Neuron (in vitro differentiated cells): Measurements from ENCODE around the gene FEV.
A peak's percentile ranks its signal among the peaks of the same experiment; 100 is the strongest.

Experiments used
- H2AFZ ChIP-seq: one replicate; pipeline ENCODE4 v1.6.1; 2013; ENCODE audit warnings: low read depth, mild to moderate bottlenecking, inconsistent platforms, low read length, moderate library complexity
- H3K27me3 ChIP-seq: one replicate; pipeline ENCODE4 v1.6.1; 2013; ENCODE audit warnings: low read length; ENCODE audit not compliant: insufficient read depth
- H3K36me3 ChIP-seq: one replicate; pipeline ENCODE4 v1.6.1; 2013; ENCODE audit warnings: low read length; ENCODE audit not compliant: insufficient read depth
- H3K4me1 ChIP-seq: one replicate; pipeline ENCODE4 v1.6.1; 2013; ENCODE audit warnings: low read length; ENCODE audit not compliant: insufficient read depth
- H3K4me3 ChIP-seq: 2 replicates; pipeline ENCODE4 v1.5.1; 2013; ENCODE audit warnings: mild to moderate bottlenecking, low read length, moderate library complexity
- H3K9me3 ChIP-seq: one replicate; pipeline ENCODE4 v1.6.1; 2013; ENCODE audit warnings: low read length

Gene FEV

DNA sequence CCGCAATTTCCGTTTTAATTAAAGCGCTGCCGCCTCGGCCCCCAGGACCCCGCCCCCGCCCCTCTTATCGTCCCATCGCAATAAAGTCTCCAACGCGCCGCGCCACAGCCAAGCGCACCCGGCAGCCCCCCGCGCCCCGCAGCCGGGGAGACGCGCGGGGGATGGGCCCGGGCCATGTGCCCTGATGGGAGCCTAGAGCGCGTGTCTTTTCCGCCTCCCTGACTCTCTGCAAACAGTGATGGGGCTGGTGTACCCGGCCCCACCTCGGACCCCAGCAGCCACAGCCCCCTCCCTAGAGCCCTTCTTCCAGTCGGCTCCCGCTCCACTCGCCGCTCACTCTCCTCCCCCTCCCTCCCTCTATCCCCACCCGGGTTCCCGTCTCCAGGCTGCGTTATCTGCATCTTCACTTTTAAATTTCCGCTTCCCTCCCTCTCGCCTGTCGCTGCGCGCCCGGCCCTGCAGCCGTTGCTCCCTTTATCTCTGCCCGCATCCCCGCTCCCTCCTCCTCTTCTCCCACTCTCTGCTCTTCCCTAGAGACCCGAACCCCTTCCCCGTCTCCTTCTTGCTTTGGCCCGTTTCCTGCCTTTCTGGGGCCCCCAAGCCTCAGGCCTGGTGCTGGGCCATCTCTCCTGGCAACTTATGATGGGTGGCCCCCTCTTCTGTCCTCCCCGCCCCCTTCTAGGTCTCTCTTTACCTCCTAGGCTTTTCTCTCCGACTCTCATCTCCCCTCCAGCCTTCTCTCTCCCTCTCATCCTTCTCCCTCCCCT, 524 bp upstream of the FEV start:
- Histone ChIP-seq H2AFZ (no peak overlapping the region), H3K9me3 (peaks cover 2% of the 10 kb centered on the region), H3K27me3 (peaks cover 92% of the 10 kb centered on the region), H3K4me3 (no peak overlapping the region), H3K4me1 (peaks cover 15% of the 10 kb centered on the region), H3K36me3 (no peaks in the 10 kb centered on the region)

DNA sequence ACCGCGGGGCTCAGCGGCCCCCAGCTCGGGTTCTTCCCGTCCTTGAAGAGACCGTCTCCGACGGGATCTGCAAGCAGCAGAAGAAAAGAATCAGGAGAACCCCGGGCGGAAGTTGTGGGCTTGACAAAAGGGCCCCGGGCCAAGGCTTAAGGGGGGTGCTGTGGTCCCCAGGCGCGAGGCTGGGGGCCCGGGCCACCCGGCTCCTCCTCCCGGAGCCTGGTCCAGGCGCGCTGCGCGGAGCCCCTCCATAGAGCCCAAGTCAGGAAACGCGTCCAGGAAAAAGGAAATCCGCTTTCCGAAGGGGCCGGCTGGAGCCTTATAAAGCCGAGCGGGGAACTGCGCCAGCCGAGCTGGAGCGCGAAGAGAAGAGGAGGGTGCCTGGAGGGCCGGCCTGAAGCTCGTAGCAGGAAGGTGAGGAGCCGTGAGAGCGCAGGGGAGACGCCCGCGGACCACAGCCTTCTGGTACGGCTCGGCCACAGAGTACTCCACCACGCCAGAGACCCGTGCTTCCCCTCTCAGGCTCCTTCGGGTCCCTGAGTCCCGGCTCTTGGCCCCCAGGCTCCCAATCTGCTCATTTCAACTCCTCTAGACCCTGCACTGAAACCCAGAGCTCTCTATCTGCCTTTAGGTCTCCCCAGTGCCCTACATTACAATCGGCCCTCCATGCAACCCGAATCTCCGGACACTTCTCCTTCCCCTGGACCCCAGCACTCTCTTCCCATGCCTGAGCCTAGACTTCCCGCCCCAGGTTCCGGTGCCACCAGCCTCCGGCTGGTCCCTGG, 554 bp downstream of the FEV start:
- H3K4me1 ChIP-seq, result peaks cover 20% of the 10 kb centered on the region
- H2AFZ ChIP-seq, result no peak overlapping the region
- H3K36me3 ChIP-seq, result no peaks in the 10 kb centered on the region
- H3K27me3 ChIP-seq, result peaks cover 87% of the 10 kb centered on the region
- H3K4me3 ChIP-seq, result no peak overlapping the region
- peaks cover 2% of the 10 kb centered on the region for H3K9me3 ChIP-seq

DNA sequence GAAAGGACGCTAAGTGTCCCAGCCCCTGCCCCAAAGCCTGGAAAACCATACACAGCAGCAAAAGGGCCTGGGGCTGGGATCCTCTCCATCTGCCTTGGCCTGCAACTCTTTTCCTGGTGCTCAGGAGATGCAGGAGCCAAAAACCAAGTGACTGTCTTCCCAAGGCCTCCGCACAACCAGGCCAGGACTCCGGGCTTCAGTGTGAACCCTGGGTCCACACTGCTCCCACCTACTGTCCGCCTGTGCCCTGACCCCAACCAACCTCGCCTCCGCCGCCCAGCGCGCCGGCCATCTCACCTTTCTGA, 1.1 kb downstream of the FEV start:
- no peak overlapping the region for H3K4me3 ChIP-seq
- H3K27me3 ChIP-seq, result peaks cover 81% of the 10 kb centered on the region
- no peaks in the 10 kb centered on the region for H3K36me3 ChIP-seq
- H2AFZ ChIP-seq, result no peak overlapping the region
- H3K9me3 ChIP-seq, result peaks cover 2% of the 10 kb centered on the region
- peaks cover 20% of the 10 kb centered on the region for H3K4me1 ChIP-seq

DNA sequence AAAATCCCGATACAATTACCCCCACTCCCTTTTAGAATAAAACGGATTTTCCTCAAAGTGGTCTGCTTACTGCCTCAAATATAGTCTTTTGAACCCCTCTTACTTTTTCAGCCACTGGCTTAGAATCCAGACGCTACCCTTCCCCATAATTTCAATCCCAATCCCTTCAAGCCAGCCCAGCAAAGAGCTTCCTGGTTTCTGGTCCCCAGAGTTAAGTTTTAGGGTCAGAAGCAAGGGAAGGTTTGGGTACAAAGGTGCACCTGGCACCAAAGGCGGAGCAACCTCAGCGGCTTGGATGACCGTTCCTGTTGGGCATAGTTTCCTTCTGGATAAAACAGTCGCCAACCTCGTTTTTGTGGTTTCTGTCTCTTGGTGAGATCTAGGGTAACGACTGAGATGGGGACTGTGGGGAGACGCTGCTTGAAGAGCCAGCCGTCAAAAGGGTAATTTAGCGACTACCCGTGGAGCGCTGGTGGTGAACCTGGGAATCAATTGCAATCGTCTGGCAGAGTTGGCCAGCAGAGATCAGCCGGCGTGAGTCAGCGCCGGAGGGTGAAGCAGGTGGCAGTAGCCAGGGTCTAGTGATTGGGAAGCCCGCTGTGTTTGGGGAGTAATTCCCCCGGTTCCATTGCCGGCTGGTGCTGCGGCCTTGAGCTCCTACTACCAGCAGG, 1.6 kb downstream of the FEV start:
- H3K4me1 ChIP-seq, result peaks cover 20% of the 10 kb centered on the region
- H3K4me3 ChIP-seq, result no peak overlapping the region
- H2AFZ ChIP-seq, result no peak overlapping the region
- H3K9me3 ChIP-seq, result peaks cover 2% of the 10 kb centered on the region
- peaks cover 78% of the 10 kb centered on the region for H3K27me3 ChIP-seq
- no peaks in the 10 kb centered on the region for H3K36me3 ChIP-seq

DNA sequence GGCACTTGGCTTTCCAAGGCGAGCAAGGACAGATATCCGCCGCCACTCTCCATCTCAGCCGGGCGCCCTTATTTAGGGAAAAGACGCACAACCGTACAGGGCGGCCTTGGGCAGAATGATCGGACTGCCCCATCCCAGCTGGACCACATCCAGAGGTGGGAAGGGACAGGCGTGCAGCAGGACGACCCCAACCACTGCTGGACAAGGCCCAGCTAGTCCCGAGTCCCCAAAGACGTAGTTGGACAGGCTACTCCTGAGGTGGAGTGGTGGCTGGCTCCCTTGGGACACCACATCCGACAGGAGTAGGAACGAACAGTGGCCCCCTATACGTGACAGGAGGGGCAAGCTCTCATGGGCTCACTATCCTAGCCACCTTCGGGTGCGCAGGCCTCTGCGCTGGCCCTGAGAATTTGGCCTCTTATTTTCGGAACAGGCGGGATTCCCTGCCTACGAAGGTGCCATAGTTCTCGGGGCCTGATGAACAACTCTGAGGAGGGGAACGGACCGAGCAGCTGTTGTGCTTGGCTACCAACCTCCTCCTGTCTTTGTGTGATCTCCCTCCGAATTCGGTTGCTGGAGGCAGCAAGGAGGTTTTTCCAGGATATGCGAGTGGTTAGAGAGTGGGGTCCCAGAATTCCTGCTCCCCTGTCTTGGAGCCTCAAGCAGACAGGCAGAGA, 2.3 kb downstream of the FEV start:
- H3K4me1 ChIP-seq, result peaks cover 20% of the 10 kb centered on the region
- peak overlapping the region; percentile 21 for H3K4me3 ChIP-seq
- H3K9me3 ChIP-seq, result peaks cover 2% of the 10 kb centered on the region
- no peak overlapping the region for H2AFZ ChIP-seq
- H3K36me3 ChIP-seq, result no peaks in the 10 kb centered on the region
- peaks cover 75% of the 10 kb centered on the region for H3K27me3 ChIP-seq

DNA sequence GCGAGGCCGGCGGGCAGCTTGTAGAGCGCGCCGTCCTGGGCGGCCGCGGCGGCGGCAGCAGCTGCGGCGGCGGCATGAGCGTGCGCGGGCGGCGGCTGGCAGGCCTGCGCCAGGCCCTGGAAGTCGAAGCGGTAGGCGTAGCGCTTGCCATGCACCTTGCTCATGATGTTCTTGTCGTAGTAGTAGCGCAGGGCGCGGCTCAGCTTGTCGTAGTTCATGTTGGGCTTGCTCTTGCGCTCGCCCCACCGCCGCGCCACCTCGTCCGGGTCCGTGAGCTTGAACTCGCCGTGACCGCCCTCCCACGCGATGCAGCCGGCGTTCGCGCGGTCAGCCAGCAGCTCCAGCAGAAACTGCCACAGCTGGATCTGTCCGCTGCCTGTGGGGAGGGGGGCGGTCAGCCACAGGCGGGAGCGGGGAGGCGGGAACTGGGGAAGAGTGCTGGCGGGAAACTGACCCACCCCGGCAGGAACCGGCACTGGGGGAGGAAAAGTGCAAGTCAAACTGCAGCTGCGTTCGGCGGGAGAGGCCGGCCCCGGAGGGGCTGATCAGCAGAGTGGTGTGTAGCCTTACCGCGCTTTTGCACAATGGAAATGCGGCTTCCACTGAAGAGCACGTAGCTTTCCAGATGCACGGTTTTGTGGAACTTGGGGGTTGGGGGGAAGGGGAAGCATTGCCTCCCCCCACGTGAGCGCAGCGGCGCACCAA, 3.0 kb downstream of the FEV start:
- Histone ChIP-seq H2AFZ (peak overlapping the region; percentile 70), H3K27me3 (peaks cover 73% of the 10 kb centered on the region), H3K36me3 (no peaks in the 10 kb centered on the region), H3K4me1 (peaks cover 20% of the 10 kb centered on the region), H3K4me3 (peak overlapping the region; percentile 21), H3K9me3 (peaks cover 2% of the 10 kb centered on the region)

DNA sequence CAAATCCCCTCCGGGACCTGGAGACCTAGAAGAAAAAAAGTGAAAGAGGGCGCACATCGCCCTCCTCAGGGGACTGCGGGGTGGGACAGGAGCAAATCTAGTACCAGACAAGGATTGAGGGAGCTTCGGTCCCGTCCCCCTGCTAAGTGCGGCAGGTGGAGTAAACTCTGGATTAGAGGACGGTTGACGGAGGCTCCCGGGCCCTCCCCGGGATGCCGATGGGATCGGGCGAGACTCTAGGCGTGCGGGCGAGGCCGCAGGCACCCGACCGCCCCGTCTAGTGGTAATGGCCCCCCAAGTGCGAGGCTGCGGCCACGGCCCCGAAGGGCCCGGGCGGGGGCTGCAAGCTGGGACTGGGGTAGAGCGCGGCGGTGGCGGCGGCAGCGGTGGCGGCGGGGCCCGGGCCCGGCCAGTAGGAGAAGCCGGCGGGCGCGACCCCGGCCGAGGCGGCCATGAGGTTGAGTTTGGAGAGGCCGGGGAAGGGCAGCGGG, 3.5 kb downstream of the FEV start:
- H3K4me1 ChIP-seq, result peaks cover 20% of the 10 kb centered on the region
- peaks cover 71% of the 10 kb centered on the region for H3K27me3 ChIP-seq
- peak overlapping the region; percentile 70 for H2AFZ ChIP-seq
- H3K4me3 ChIP-seq, result no peak overlapping the region
- no peaks in the 10 kb centered on the region for H3K36me3 ChIP-seq
- peaks cover 1% of the 10 kb centered on the region for H3K9me3 ChIP-seq

DNA sequence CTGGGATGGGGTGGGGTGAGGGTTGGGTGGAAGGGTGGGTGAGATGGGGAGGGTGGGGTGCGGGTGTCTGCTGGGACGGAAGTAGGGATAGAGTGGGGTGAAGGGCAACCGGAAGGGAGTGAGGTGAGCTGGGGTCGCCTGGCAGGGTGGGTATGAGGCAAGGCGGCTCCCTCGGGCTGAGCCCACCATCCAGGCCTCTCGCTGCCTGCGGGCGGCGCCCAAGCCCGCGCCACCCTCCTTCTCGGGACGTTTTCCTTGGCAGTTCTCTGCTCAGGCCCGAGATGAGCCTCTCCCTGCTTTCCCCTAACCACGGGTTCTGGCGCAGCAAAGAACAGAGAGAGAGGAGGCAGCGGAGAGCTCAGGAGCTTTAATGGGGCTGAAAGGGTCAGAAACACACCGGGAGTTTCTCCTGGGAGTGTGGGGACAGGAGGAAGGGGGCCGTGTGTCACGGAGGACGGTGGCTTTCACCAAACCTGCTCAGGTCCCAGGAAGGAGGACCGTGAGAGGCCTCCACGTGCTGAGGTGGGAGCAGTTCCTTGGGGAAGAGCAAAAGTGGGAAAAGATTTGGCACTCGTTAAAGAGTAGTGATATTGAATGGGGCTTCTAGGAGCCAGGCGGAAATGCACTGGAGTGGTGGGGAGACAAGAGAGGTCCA, 4.1 kb downstream of the FEV start:
- peaks cover 71% of the 10 kb centered on the region for H3K27me3 ChIP-seq

DNA sequence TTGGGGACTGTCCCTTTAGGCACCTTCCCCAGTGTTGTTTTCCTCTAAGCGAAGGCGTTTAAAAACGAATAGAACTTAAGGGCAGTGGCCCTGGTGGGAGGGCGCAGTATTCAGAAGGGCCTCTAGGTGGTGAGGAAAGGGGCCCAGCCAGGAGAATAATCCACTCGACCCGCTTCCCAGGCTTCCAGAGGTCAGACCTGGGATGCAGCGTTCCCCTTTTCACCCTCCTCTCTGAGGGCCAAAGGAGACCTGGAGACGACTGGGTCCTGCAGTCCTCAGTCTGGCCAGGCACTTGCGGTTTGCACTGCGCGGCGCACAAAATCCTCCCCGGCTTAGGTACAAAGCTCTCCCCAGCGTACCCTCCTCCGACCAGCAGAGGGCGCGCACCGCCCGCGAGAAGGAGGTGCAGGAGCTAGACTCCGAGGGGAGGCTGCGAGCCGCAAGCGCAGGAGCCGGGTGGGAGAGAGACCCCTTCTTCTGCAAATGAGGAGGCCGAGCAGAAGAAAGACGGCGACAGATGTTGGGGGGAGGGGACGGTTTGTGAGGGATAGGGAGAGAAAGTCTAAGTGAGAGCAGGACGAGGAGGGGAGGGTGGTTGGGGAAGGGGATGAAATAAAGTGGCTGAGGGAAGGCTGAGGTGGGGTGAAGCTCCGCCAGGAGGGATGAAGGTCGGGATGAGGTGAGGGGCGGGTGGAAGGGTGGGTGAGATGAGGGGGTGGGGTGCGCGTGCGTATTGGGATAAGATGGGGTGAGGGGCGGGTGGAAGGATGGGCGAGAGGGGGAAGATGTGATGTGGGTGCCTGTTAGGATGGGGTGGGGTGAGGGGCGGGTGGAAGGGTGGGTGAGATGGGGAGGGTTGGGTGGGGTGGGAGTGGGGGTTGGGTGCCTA, 4.9 kb downstream of the FEV start:
- Histone ChIP-seq H3K4me3 (peak overlapping the region; percentile 28), H3K36me3 (no peaks in the 10 kb centered on the region), H3K9me3 (no peaks in the 10 kb centered on the region), H2AFZ (peak overlapping the region; percentile 24), H3K27me3 (peaks cover 73% of the 10 kb centered on the region), H3K4me1 (peaks cover 17% of the 10 kb centered on the region)

More for the DNA sequence above, 4.1 kb downstream of the FEV start:
- H3K4me1 ChIP-seq, result peaks cover 20% of the 10 kb centered on the region
- no peaks in the 10 kb centered on the region for H3K9me3 ChIP-seq
- no peaks in the 10 kb centered on the region for H3K36me3 ChIP-seq
- H2AFZ ChIP-seq, result no peak overlapping the region
- H3K4me3 ChIP-seq, result no peak overlapping the region

DNA sequence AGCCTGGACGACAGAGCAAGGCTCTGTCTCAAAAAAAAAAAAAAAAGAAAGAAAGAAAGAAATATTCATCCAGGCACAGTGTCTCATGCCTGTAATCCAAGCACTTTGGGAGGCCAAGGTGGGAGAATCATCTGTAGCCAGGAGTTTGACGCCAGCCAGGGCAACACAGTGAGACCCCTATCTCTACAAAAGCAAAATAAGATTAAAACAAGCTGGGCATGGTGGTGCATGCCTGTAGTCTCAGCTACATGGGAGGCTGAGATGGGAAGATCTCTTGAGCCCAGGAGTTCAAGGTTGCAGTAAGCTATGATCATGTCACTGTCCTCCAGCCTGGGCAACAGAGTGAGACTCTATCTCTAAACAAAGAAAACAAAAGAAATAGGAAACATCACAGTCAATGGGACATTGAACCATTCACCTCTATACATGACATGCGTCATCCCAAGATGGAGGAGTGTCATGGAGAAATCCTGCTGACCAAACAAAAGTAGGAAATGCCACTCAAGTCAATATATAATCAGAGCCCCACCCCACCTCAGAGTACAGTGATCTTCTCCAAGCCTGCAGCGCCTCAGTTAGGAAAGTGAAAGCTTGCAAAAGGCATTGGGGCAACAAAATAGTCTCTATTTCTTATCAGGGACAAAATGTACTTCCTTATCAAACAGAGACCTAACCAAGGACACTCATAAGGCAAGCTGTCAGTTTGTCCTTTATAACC, 9.8 kb downstream of the FEV start:
- peaks cover 9% of the 10 kb centered on the region for H3K4me1 ChIP-seq
- no peak overlapping the region for H2AFZ ChIP-seq
- H3K4me3 ChIP-seq, result no peak overlapping the region
- peaks cover 1% of the 10 kb centered on the region for H3K9me3 ChIP-seq
- H3K36me3 ChIP-seq, result no peaks in the 10 kb centered on the region
- peaks cover 34% of the 10 kb centered on the region for H3K27me3 ChIP-seq

DNA sequence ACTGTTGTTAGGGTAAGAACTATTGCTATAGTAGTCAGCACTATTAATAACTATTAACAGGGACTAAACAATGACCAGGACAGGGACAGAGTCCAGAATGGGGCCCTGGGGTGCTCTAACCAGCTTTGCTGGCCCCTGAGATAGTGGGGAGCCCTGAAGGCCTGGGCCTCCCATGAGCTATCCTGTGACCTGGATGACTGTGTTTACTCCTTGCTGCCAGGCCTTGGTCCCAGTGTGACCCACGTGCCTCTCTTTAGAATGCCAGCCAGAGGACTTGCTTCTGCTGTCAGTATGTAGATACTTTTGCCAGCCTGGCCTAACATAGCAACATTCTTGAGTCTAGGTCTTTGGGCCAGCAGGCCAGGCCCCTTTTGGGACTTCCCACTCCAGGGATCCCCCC, 14.1 kb downstream of the FEV start:
- Histone ChIP-seq H3K9me3 (peaks cover 1% of the 10 kb centered on the region), H3K4me1 (peaks cover 6% of the 10 kb centered on the region), H3K36me3 (no peaks in the 10 kb centered on the region), H2AFZ (no peak overlapping the region), H3K27me3 (peaks cover 16% of the 10 kb centered on the region), H3K4me3 (no peak overlapping the region)
